Measurements from ENCODE around the gene CORIN. TPM values are rescaled to one million over a fixed set of nuclear protein-coding genes. Genes with fewer than 3 reads are reported as not detected.

Gene CORIN
- total RNA-seq, 1 experiment from 2014 or later, result 0.07 TPM

DNA sequence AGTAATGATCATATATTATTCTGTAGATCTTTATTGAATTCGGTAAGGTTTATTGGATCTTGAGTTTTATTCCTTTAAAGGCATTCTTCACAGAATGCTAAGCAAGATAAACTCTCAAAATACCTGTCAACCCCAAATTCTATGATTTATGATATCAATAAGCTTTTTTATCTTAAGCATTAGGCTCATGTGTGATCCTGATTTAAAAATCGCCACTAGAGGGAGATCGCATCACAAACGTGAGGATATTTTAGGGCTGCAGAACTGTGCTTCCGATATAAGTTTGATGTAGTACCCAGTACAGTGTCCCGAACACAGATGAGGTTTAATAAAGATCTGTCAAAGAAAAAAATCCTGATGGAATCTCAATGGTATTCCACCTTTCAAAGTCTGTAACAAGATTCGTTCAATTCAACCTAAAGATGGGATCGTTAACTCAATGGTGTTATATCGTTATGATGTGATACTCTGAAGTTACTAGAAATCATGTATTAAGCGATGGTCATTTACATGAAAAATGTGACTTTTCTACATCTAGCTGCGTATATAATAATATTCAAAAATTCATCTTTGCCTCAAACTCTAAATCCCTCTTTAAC, 169.0 kb downstream of the CORIN start:
- DNase-seq, result peak; percentile 16
- H3K27me3 Mint-ChIP-seq (ENCODE audit: unreplicated experiment), result peaks cover 48% of the 10 kb centered on the region
- H3K9me3 Mint-ChIP-seq (ENCODE audit: low read depth, unreplicated experiment), result no peaks in the 10 kb centered on the region
- H3K27ac Mint-ChIP-seq (ENCODE audit: unreplicated experiment), result no peak overlapping the region
- CTCF ChIA-PET, result interaction anchor here (0.8 to 0.9 kb wide), 2 partner anchors 9 to 168 kb away, joined by 3 to 5 read pairs; no protein-coding TSS in a partner anchor
- intact Hi-C loops (cut with micrococcal nuclease; ENCODE audit: unreplicated experiment), result no loop called here
- TF ChIP-seq, protein P1, sequence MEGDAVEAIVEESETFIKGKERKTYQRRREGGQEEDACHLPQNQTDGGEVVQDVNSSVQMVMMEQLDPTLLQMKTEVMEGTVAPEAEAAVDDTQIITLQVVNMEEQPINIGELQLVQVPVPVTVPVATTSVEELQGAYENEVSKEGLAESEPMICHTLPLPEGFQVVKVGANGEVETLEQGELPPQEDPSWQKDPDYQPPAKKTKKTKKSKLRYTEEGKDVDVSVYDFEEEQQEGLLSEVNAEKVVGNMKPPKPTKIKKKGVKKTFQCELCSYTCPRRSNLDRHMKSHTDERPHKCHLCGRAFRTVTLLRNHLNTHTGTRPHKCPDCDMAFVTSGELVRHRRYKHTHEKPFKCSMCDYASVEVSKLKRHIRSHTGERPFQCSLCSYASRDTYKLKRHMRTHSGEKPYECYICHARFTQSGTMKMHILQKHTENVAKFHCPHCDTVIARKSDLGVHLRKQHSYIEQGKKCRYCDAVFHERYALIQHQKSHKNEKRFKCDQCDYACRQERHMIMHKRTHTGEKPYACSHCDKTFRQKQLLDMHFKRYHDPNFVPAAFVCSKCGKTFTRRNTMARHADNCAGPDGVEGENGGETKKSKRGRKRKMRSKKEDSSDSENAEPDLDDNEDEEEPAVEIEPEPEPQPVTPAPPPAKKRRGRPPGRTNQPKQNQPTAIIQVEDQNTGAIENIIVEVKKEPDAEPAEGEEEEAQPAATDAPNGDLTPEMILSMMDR (IDR thresholded peaks at IDR 0.05; ENCODE audit: unreplicated experiment), result no peak
- BruUV-seq (replicated peaks), result no TSS peak
- no peaks in the 10 kb centered on the region for H3K4me1 Mint-ChIP-seq (ENCODE audit: low read depth, unreplicated experiment)
- no peak overlapping the region for H3K4me3 Mint-ChIP-seq (ENCODE audit: low read depth, unreplicated experiment)
- H3K36me3 Mint-ChIP-seq (ENCODE audit: insufficient read depth, unreplicated experiment), result no peaks in the 10 kb centered on the region

DNA sequence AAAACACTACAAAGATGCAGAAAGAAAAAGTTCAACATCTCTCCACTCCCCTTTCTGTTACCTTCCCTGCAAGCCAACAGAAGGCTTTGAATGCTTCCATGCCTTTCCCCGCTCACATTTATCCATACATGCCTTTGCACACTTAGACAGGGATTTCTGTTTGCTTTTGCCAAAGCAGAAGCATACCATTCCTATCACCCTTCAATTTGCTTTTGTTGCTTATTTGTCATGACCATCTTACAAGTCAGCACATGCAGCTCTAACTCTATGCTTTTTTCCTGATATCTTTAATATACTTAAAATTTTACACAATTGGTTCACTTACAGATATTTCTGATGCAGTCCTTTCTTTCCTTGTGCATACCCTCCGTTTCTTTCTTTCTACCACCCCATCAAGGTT, 169.6 kb downstream of the CORIN start:
- no peak overlapping the region for H3K27ac Mint-ChIP-seq (ENCODE audit: unreplicated experiment)
- no peak for DNase-seq
- no peaks in the 10 kb centered on the region for H3K9me3 Mint-ChIP-seq (ENCODE audit: low read depth, unreplicated experiment)
- H3K4me3 Mint-ChIP-seq (ENCODE audit: low read depth, unreplicated experiment), result no peak overlapping the region
- no peaks in the 10 kb centered on the region for H3K4me1 Mint-ChIP-seq (ENCODE audit: low read depth, unreplicated experiment)
- no peaks in the 10 kb centered on the region for H3K36me3 Mint-ChIP-seq (ENCODE audit: insufficient read depth, unreplicated experiment)
- BruUV-seq (replicated peaks), result no TSS peak
- CTCF ChIA-PET, result interaction anchor here (0.9 kb wide), 1 partner anchor 168 kb away, joined by 5 read pairs; no protein-coding TSS in a partner anchor
- TF ChIP-seq, protein P1 (IDR thresholded peaks at IDR 0.05; ENCODE audit: unreplicated experiment), result no peak
- H3K27me3 Mint-ChIP-seq (ENCODE audit: unreplicated experiment), result peaks cover 48% of the 10 kb centered on the region
- intact Hi-C loops (cut with micrococcal nuclease; ENCODE audit: unreplicated experiment), result no loop called here

DNA sequence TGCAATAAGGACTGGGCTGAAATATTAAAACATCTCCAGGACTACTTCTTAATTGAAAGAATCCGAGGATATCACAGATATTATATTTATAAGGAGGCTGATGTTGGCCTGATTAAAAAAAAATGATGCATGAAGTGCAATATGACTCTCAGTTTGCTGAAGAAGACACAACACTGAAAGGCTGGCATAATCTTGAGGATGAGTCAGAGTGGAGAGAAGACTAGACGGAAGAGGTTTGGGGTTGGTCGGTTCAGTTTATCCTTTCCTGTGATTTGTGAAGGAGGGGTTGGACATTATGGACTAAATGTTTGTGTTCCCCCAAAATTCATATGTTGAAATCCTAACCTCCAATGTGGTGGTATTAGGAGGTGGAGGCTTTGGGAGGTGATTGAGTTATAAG, 170.3 kb downstream of the CORIN start:
- DNase-seq, result no peak
- H3K4me1 Mint-ChIP-seq (ENCODE audit: low read depth, unreplicated experiment), result no peaks in the 10 kb centered on the region
- H3K36me3 Mint-ChIP-seq (ENCODE audit: insufficient read depth, unreplicated experiment), result no peaks in the 10 kb centered on the region
- H3K27ac Mint-ChIP-seq (ENCODE audit: unreplicated experiment), result no peak overlapping the region
- no peak overlapping the region for H3K4me3 Mint-ChIP-seq (ENCODE audit: low read depth, unreplicated experiment)
- no TSS peak for BruUV-seq (replicated peaks)
- intact Hi-C loops (cut with micrococcal nuclease; ENCODE audit: unreplicated experiment), result no loop called here
- no peaks in the 10 kb centered on the region for H3K9me3 Mint-ChIP-seq (ENCODE audit: low read depth, unreplicated experiment)
- H3K27me3 Mint-ChIP-seq (ENCODE audit: unreplicated experiment), result peaks cover 48% of the 10 kb centered on the region
- CTCF ChIA-PET, result no interaction called here
- TF ChIP-seq, protein P1 (IDR thresholded peaks at IDR 0.05; ENCODE audit: unreplicated experiment), result no peak

DNA sequence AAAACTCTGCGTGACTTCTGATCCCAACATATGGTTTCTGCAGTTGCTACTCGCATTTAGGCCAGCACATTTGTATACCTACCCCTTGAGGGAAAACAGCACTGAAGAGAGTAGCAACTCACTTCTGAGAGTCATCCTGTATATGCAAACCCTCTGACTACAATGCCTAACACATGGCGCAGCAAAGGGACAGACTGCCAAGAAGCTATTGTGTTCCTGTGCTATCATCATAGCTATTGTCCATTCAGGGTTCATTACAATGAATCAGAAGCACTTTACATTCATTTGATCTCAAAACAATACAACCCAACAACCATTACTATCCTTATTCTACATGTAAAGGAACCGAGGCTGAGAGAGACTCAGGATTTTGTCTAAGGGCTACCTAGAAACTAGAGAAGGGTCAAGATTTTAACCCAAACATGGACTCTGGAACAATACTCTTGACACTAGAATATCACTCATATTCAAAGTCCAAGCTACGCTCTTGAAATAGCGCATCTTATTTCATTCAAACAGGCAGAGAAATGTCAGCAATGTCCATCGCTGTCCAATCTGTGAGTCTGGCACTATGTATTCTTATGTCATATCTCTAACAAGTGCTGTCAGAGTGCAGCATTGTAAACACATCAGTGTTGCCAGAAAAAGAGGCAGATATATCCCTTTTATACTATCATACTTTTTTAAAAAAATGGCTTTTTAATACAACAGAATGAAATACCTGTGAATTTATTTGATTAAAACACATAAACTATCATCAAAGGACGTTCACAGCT, 173.6 kb downstream of the CORIN start:
- no peak for DNase-seq
- CTCF ChIA-PET, result no interaction called here
- no peaks in the 10 kb centered on the region for H3K9me3 Mint-ChIP-seq (ENCODE audit: low read depth, unreplicated experiment)
- TF ChIP-seq, protein P1 (IDR thresholded peaks at IDR 0.05; ENCODE audit: unreplicated experiment), result no peak
- intact Hi-C loops (cut with micrococcal nuclease; ENCODE audit: unreplicated experiment), result no loop called here
- no peak overlapping the region for H3K27ac Mint-ChIP-seq (ENCODE audit: unreplicated experiment)
- no TSS peak for BruUV-seq (replicated peaks)
- peaks cover 58% of the 10 kb centered on the region for H3K27me3 Mint-ChIP-seq (ENCODE audit: unreplicated experiment)
- H3K36me3 Mint-ChIP-seq (ENCODE audit: insufficient read depth, unreplicated experiment), result no peaks in the 10 kb centered on the region
- no peak overlapping the region for H3K4me3 Mint-ChIP-seq (ENCODE audit: low read depth, unreplicated experiment)
- no peaks in the 10 kb centered on the region for H3K4me1 Mint-ChIP-seq (ENCODE audit: low read depth, unreplicated experiment)
